K562 (cell line): ENCODE measurements around the gene FGD6. TPM values are rescaled to one million over a fixed set of nuclear protein-coding genes. Genes with fewer than 3 reads are reported as not detected.
A peak's percentile ranks its signal among the peaks of the same experiment; 100 is the strongest.

Experiments
- CBFB ChIP-seq: sonication (generic); formaldehyde crosslinking; IDR thresholded peaks from 2 replicates; pipeline ENCODE4 v1.4.0; 2020; ENCODE audit warnings: mild to moderate bottlenecking, missing genetic modification reagents
- CCNT2 ChIP-seq: IDR thresholded peaks from 2 replicates; pipeline ENCODE4 v1.6.1; 2011; ENCODE audit warnings: borderline replicate concordance, low read depth, mild to moderate bottlenecking, moderate library complexity, mixed read lengths, low read length; ENCODE audit not compliant: insufficient read length; ENCODE audit errors: extremely low read depth
- DPF2 ChIP-seq: fragments of 450-650 bp; IDR thresholded peaks from 2 replicates; pipeline ENCODE4 v1.6.1; 2016
- EP400 ChIP-seq: fragments of 450-650 bp; IDR thresholded peaks from 2 replicates; pipeline ENCODE4 v1.6.1; 2017; ENCODE audit warnings: antibody characterized with exemption, mild to moderate bottlenecking, moderate library complexity
- GTF2E2 ChIP-seq: fragments of 200-800 bp; sonication (Bioruptor generic); IDR thresholded peaks from 2 replicates; pipeline ENCODE4 v1.6.1; 2016; ENCODE audit warnings: missing genetic modification characterization, missing compliant biosample characterization
- KDM2B ChIP-seq: fragments of 250-450 bp; sonication (Bioruptor Pico); IDR thresholded peaks from 2 replicates; pipeline ENCODE4 v1.8.0; 2021; ENCODE audit warnings: mild to moderate bottlenecking, moderate library complexity
- SIRT6 ChIP-seq: IDR thresholded peaks from one replicate; pipeline ENCODE4 v1.6.1; 2012; ENCODE audit warnings: low read depth, mild to moderate bottlenecking, control low read depth, inconsistent platforms, low read length, moderate library complexity
- SRSF9 ChIP-seq: fragments of 200-400 bp; formaldehyde crosslinking; IDR thresholded peaks from 2 replicates; pipeline ENCODE4 v1.6.1; 2017; ENCODE audit warnings: low read depth, low read length, borderline replicate concordance
- TBL1XR1 ChIP-seq, 2 experiments: IDR thresholded peaks; 2 replicates each; pipeline ENCODE4 v1.6.1; 2012; ENCODE audit warnings: improper control_type of control experiment in 2 of 2, low read length in 2 of 2, mild to moderate bottlenecking in 1 of 2
- ZNF316 ChIP-seq: fragments of 450-650 bp; IDR thresholded peaks from 2 replicates; pipeline ENCODE4 v1.6.1; 2016
- ZNF324 ChIP-seq: fragments of 250-450 bp; sonication (Bioruptor Pico); IDR thresholded peaks from 2 replicates; pipeline ENCODE4 v1.4.0; 2020; ENCODE audit warnings: mild to moderate bottlenecking
- ZNF445 ChIP-seq: fragments of 250-450 bp; sonication (Bioruptor Pico); IDR thresholded peaks from 2 replicates; pipeline ENCODE4 v1.4.0; 2020; ENCODE audit warnings: low read depth, mild to moderate bottlenecking, moderate library complexity
- ZNF57 ChIP-seq: fragments of 450-650 bp; formaldehyde crosslinking; IDR thresholded peaks from 2 replicates; pipeline ENCODE4 v1.4.0; 2020; ENCODE audit warnings: mild to moderate bottlenecking, moderate library complexity
- ZNF695 ChIP-seq: fragments of 450-650 bp; formaldehyde crosslinking; IDR thresholded peaks from 2 replicates; pipeline ENCODE4 v1.4.0; 2020; ENCODE audit warnings: mild to moderate bottlenecking, moderate library complexity
- polyA plus RNA-seq, 8 experiments: library from polyadenylated mRNA; depleted of rRNA in 4 of 8; stranded (reverse) in 5 of 8; unstranded in 3 of 8; fragments of >200 nt; fragmentation: Nextera tagmentation in 2 of 8; fragmentation: Illumina TruSeq in 1 of 8; extraction: Ambion mirVana in 2 of 8; extraction: Trizol in 1 of 8; gene quantifications; 2 replicates each; pipeline versions ENCODE4 v1.2.1 to v1.2.3, GENCODE V29; 2011 to 2014; ENCODE audit warnings: inconsistent platforms in 1 of 8, missing spikeins in 1 of 8
- total RNA-seq, 7 experiments: library from RNA; depleted of rRNA in 6 of 7; stranded (reverse); fragments of >200 nt in 6 of 7; fragmentation: Illumina TruSeq in 2 of 7; extraction: Trizol in 2 of 7; gene quantifications; 2 replicates each; pipeline versions ENCODE4 v1.2.1 to v1.2.3, GENCODE V29; 2011 to 2021; ENCODE audit warnings: low replicate concordance in 1 of 7
- TF ChIP-seq, protein P1 (sequence below): fragments of 450-650 bp; formaldehyde crosslinking; IDR thresholded peaks from 2 replicates; pipeline ENCODE4 v1.4.0; 2020; ENCODE audit warnings: mild to moderate bottlenecking, mixed read lengths
- TF ChIP-seq, protein P2 (sequence below), 2 experiments: fragments of 150-350 bp in 1 of 2; IDR thresholded peaks; 2 replicates each; pipeline ENCODE4 v1.6.1; 2012 to 2016; ENCODE audit warnings: low read depth in 2 of 2, low read length in 2 of 2, mild to moderate bottlenecking in 1 of 2, moderate library complexity in 1 of 2
- TF ChIP-seq, protein P3 (sequence below), 2 experiments: fragments of 450-650 bp; formaldehyde crosslinking in 1 of 2; IDR thresholded peaks; 2 replicates each; pipeline versions ENCODE4 v1.4.0 to v1.6.1; 2014 to 2020; ENCODE audit warnings: mild to moderate bottlenecking in 2 of 2, borderline replicate concordance in 1 of 2, low read depth in 1 of 2

Gene FGD6
- total and polyA plus RNA-seq, 9 of the 15 experiments (the other 6 are each of a cell fraction or from before 2014, with no cell fraction given) = 1.5 to 11.1 (median 5.8) TPM

DNA sequence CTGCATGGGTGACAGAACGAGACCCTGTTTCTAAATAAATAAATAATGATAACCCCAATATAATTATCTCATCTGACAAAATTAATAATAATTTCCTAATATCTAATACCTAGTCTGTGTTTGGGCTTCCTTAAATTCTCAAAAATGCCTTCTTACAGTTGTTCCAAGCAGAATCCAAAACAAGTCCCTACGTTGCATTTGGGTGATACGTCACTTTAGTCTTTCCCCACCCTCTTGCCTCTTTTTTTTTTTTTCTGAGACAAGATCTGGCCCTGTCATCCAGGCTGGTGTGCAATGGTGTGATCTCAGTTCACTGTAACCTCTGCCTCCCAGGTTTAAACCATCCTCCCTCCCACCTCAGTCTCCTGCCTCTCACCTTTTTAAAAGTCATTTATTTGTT, 27.1 kb upstream of the FGD6 start (continued):
- TF ChIP-seq, protein P1, sequence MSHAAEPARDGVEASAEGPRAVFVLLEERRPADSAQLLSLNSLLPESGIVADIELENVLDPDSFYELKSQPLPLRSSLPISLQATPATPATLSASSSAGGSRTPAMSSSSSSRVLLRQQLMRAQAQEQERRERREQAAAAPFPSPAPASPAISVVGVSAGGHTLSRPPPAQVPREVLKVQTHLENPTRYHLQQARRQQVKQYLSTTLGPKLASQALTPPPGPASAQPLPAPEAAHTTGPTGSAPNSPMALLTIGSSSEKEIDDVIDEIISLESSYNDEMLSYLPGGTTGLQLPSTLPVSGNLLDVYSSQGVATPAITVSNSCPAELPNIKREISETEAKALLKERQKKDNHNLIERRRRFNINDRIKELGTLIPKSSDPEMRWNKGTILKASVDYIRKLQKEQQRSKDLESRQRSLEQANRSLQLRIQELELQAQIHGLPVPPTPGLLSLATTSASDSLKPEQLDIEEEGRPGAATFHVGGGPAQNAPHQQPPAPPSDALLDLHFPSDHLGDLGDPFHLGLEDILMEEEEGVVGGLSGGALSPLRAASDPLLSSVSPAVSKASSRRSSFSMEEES (CRISPR knock-in tag) = no peak
- TF ChIP-seq ZNF445 (CRISPR knock-in tag) (no peak), SRSF9 (no peak), SIRT6 (no peak), CCNT2 (no peak), GTF2E2 (no peak), DPF2 (peak; percentile 76), ZNF695 (no peak), EP400 (no peak), CBFB (CRISPR knock-in tag) (no peak), ZNF316 (peak; percentile 30; the same call in 1 of the 2 replicates), ZNF57 (no peak), KDM2B (CRISPR knock-in tag) (no peak), TBL1XR1 (IDR thresholded peaks at IDR 0.05; ENCODE audit: low read length in 2 of 2) (no peak), ZNF324 (no peak)
- TF ChIP-seq, protein P2, sequence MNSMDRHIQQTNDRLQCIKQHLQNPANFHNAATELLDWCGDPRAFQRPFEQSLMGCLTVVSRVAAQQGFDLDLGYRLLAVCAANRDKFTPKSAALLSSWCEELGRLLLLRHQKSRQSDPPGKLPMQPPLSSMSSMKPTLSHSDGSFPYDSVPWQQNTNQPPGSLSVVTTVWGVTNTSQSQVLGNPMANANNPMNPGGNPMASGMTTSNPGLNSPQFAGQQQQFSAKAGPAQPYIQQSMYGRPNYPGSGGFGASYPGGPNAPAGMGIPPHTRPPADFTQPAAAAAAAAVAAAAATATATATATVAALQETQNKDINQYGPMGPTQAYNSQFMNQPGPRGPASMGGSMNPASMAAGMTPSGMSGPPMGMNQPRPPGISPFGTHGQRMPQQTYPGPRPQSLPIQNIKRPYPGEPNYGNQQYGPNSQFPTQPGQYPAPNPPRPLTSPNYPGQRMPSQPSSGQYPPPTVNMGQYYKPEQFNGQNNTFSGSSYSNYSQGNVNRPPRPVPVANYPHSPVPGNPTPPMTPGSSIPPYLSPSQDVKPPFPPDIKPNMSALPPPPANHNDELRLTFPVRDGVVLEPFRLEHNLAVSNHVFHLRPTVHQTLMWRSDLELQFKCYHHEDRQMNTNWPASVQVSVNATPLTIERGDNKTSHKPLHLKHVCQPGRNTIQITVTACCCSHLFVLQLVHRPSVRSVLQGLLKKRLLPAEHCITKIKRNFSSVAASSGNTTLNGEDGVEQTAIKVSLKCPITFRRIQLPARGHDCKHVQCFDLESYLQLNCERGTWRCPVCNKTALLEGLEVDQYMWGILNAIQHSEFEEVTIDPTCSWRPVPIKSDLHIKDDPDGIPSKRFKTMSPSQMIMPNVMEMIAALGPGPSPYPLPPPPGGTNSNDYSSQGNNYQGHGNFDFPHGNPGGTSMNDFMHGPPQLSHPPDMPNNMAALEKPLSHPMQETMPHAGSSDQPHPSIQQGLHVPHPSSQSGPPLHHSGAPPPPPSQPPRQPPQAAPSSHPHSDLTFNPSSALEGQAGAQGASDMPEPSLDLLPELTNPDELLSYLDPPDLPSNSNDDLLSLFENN (IDR thresholded peaks at IDR 0.05; ENCODE audit: low read depth in 2 of 2, low read length in 2 of 2) = no peak
- TF ChIP-seq, protein P3, sequence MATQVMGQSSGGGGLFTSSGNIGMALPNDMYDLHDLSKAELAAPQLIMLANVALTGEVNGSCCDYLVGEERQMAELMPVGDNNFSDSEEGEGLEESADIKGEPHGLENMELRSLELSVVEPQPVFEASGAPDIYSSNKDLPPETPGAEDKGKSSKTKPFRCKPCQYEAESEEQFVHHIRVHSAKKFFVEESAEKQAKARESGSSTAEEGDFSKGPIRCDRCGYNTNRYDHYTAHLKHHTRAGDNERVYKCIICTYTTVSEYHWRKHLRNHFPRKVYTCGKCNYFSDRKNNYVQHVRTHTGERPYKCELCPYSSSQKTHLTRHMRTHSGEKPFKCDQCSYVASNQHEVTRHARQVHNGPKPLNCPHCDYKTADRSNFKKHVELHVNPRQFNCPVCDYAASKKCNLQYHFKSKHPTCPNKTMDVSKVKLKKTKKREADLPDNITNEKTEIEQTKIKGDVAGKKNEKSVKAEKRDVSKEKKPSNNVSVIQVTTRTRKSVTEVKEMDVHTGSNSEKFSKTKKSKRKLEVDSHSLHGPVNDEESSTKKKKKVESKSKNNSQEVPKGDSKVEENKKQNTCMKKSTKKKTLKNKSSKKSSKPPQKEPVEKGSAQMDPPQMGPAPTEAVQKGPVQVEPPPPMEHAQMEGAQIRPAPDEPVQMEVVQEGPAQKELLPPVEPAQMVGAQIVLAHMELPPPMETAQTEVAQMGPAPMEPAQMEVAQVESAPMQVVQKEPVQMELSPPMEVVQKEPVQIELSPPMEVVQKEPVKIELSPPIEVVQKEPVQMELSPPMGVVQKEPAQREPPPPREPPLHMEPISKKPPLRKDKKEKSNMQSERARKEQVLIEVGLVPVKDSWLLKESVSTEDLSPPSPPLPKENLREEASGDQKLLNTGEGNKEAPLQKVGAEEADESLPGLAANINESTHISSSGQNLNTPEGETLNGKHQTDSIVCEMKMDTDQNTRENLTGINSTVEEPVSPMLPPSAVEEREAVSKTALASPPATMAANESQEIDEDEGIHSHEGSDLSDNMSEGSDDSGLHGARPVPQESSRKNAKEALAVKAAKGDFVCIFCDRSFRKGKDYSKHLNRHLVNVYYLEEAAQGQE (IDR thresholded peaks at IDR 0.05; ENCODE audit: borderline replicate concordance) = no peak
- TF ChIP-seq, protein P3 (CRISPR knock-in tag; IDR thresholded peaks at IDR 0.05; ENCODE audit: low read depth) = no peak
